Stimulated activated naive CD8-positive, alpha-beta T cell treated with anti-CD3 and anti-CD28 coated beads, Interleukin-15, Interleukin-2, amounts not matched to agents 100 ng/mL and 50 ng/mL, for 24 hours (primary cell): ENCODE results near the gene MAP1B.
"Not testable (repeated sequence)": the region's sequence is repeated elsewhere in the genome, so short reads cannot be mapped to it uniquely, and the experiment has no call there.

Experiments used
- H3K27ac Mint-ChIP-seq: one replicate; pipeline ENCODE4 v1.8.0; 2021; ENCODE audit warnings: mild to moderate bottlenecking, mixed read lengths
- H3K27me3 Mint-ChIP-seq: one replicate; pipeline ENCODE4 v1.8.0; 2021; ENCODE audit warnings: mixed read lengths
- H3K36me3 Mint-ChIP-seq: one replicate; pipeline ENCODE4 v1.8.0; 2021; ENCODE audit warnings: low read depth, mixed read lengths
- H3K4me1 Mint-ChIP-seq: one replicate; pipeline ENCODE4 v1.8.0; 2021; ENCODE audit warnings: low read depth, mixed read lengths
- H3K4me3 Mint-ChIP-seq: one replicate; pipeline ENCODE4 v1.8.0; 2021; ENCODE audit warnings: mild to moderate bottlenecking, mixed read lengths
- H3K9me3 Mint-ChIP-seq: one replicate; pipeline ENCODE4 v1.8.0; 2021; ENCODE audit warnings: mixed read lengths

Gene MAP1B

GRCh38 chr5:72082048-72082447, 25.2 kb upstream of the MAP1B start:
- no peak overlapping the region for H3K4me3 Mint-ChIP-seq
- peaks cover 62% of the 10 kb centered on the region for H3K27me3 Mint-ChIP-seq
- no peaks in the 10 kb centered on the region for H3K36me3 Mint-ChIP-seq
- no peak overlapping the region for H3K27ac Mint-ChIP-seq
- H3K9me3 Mint-ChIP-seq = no peaks in the 10 kb centered on the region
- H3K4me1 Mint-ChIP-seq = no peaks in the 10 kb centered on the region

DNA sequence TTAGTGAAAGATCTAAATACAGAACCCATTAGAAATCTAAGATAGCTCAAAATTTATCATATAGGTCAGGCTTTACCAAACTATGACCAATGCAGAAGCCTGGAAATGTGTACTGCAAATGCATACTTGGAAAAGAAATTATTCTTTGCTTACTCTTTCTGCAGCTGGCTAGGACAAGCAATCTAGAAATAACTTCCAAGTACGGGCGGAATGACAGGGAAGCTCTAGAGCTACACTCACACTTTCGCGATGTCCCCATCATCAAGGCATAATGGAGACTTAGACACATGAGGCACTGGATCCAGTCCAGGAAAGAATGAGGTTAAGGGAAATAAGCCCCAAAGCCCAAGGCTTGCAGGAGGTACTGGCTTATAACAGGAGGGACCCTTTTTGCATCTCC, 22.4 kb upstream of the MAP1B start:
- Mint-ChIP-seq H3K4me1 (no peaks in the 10 kb centered on the region), H3K27ac (no peak overlapping the region), H3K36me3 (no peaks in the 10 kb centered on the region), H3K4me3 (no peak overlapping the region), H3K9me3 (no peaks in the 10 kb centered on the region), H3K27me3 (peaks cover 46% of the 10 kb centered on the region)

DNA sequence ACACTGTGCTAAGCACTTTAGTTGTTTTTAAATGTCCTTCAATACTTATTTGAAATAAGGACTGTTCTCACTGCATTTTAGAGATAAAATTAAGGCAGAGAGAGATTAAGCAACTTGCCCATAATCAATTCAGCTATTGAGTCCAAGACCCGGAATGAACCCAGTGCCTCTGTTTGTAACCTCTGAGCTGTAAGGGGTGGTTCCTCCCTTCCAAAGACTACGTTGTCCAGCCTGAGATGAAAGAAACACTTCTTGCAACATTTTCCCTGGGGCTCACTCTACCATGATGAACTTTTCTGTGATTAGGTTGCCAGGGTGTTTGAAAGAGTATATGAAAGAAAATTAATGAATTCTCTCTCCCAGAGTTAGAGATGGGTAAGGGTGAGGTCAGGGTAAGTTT, 22.0 kb upstream of the MAP1B start:
- no peak overlapping the region for H3K27ac Mint-ChIP-seq
- H3K27me3 Mint-ChIP-seq = peaks cover 47% of the 10 kb centered on the region
- no peaks in the 10 kb centered on the region for H3K9me3 Mint-ChIP-seq
- no peak overlapping the region for H3K4me3 Mint-ChIP-seq
- H3K36me3 Mint-ChIP-seq = no peaks in the 10 kb centered on the region
- H3K4me1 Mint-ChIP-seq = no peaks in the 10 kb centered on the region

- not testable (repeated sequence) for H3K9me3 Mint-ChIP-seq, H3K36me3 Mint-ChIP-seq, H3K27ac Mint-ChIP-seq, H3K4me1 Mint-ChIP-seq, H3K4me3 Mint-ChIP-seq
- peaks cover 30% of the 10 kb centered on the region for H3K27me3 Mint-ChIP-seq
Observed at GRCh38 chr5:72089713-72090112, 17.6 kb upstream of the MAP1B start.

GRCh38 chr5:72092074-72092473, 15.2 kb upstream of the MAP1B start:
- Mint-ChIP-seq H3K4me3 (no peak overlapping the region), H3K4me1 (peaks cover 3% of the 10 kb centered on the region), H3K9me3 (no peaks in the 10 kb centered on the region), H3K27me3 (peaks cover 40% of the 10 kb centered on the region), H3K27ac (no peak overlapping the region), H3K36me3 (no peaks in the 10 kb centered on the region)

DNA sequence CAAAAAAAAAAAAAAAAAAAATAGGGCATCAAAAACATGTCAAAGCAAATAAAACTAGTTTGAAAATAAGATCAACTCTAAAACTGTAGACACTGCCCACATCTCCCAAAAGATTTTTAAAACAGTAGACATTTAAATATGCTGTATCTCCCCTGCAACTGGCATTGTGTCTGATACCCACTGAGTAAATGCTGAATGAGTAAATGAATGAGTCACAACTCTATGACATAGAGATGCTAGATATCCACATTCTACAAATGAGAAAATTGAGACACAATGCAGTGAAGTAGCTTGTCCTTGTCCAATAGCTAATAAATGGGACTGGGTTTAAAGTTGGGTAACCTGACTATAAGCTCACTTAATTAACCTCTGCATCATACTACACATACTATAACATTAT, 14.1 kb upstream of the MAP1B start:
- Mint-ChIP-seq H3K36me3 (no peaks in the 10 kb centered on the region), H3K4me1 (peaks cover 3% of the 10 kb centered on the region), H3K4me3 (no peak overlapping the region), H3K27ac (no peak overlapping the region), H3K9me3 (no peaks in the 10 kb centered on the region), H3K27me3 (peaks cover 46% of the 10 kb centered on the region)

- H3K4me1 Mint-ChIP-seq = peaks cover 3% of the 10 kb centered on the region
- peaks cover 52% of the 10 kb centered on the region for H3K27me3 Mint-ChIP-seq
- no peaks in the 10 kb centered on the region for H3K36me3 Mint-ChIP-seq
- no peak overlapping the region for H3K27ac Mint-ChIP-seq
- H3K4me3 Mint-ChIP-seq = no peak overlapping the region
- no peaks in the 10 kb centered on the region for H3K9me3 Mint-ChIP-seq
Observed at GRCh38 chr5:72093824-72094223, 13.5 kb upstream of the MAP1B start.

- no peaks in the 10 kb centered on the region for H3K9me3 Mint-ChIP-seq
- peaks cover 3% of the 10 kb centered on the region for H3K4me1 Mint-ChIP-seq
- no peak overlapping the region for H3K4me3 Mint-ChIP-seq
- H3K27ac Mint-ChIP-seq = no peak overlapping the region
- H3K36me3 Mint-ChIP-seq = no peaks in the 10 kb centered on the region
- H3K27me3 Mint-ChIP-seq = peaks cover 64% of the 10 kb centered on the region
Observed at GRCh38 chr5:72096602-72097188, 10.6 kb upstream of the MAP1B start.

DNA sequence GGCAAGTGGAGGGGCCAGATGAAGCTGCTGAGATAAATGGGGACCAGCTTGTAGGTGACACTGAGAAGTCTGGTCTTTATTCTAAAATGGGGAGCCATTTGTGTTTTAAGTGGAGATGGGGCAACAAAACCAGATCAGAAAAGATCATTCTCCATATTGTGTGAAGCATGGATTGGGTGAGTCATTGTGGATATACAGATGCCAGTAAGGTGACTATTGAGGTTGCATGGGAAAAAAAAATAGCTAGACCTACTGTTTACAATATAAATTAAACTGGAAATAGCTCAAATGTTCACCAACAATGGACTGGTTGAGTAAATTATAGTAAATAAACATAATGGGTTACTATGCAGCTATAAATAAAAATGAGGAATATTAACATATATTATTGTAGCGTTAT, 5.4 kb upstream of the MAP1B start:
- Mint-ChIP-seq H3K27me3 (peaks cover 79% of the 10 kb centered on the region), H3K9me3 (peaks cover 4% of the 10 kb centered on the region), H3K4me3 (no peak overlapping the region), H3K36me3 (no peaks in the 10 kb centered on the region), H3K27ac (no peak overlapping the region), H3K4me1 (peaks cover 2% of the 10 kb centered on the region)

DNA sequence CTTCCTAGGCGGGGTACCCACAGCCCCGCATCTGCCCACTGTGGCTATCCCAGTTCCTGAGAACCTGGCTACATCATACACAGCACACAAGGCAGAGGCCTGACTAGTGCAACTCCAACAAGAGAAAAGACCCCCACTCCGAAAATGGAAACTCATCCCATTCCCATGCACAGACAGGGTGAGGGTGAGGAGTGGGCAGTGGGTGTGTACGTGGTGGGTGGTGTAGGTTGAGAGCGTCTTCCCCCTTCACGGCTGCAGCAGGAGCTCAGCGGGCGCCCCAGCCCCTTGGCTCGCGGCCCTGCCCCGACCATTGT, 501 bp upstream of the MAP1B start:
- H3K4me3 Mint-ChIP-seq = peak overlapping the region; percentile 47
- peaks cover 82% of the 10 kb centered on the region for H3K27me3 Mint-ChIP-seq
- peaks cover 14% of the 10 kb centered on the region for H3K4me1 Mint-ChIP-seq
- H3K36me3 Mint-ChIP-seq = no peaks in the 10 kb centered on the region
- no peak overlapping the region for H3K27ac Mint-ChIP-seq
- peaks cover 4% of the 10 kb centered on the region for H3K9me3 Mint-ChIP-seq

GRCh38 chr5:72107901-72108201, 576 bp downstream of the MAP1B start:
- H3K36me3 Mint-ChIP-seq = no peaks in the 10 kb centered on the region
- H3K4me3 Mint-ChIP-seq = peak overlapping the region; percentile 57
- no peak overlapping the region for H3K27ac Mint-ChIP-seq
- peaks cover 4% of the 10 kb centered on the region for H3K9me3 Mint-ChIP-seq
- H3K27me3 Mint-ChIP-seq = peaks cover 87% of the 10 kb centered on the region
- peaks cover 14% of the 10 kb centered on the region for H3K4me1 Mint-ChIP-seq

DNA sequence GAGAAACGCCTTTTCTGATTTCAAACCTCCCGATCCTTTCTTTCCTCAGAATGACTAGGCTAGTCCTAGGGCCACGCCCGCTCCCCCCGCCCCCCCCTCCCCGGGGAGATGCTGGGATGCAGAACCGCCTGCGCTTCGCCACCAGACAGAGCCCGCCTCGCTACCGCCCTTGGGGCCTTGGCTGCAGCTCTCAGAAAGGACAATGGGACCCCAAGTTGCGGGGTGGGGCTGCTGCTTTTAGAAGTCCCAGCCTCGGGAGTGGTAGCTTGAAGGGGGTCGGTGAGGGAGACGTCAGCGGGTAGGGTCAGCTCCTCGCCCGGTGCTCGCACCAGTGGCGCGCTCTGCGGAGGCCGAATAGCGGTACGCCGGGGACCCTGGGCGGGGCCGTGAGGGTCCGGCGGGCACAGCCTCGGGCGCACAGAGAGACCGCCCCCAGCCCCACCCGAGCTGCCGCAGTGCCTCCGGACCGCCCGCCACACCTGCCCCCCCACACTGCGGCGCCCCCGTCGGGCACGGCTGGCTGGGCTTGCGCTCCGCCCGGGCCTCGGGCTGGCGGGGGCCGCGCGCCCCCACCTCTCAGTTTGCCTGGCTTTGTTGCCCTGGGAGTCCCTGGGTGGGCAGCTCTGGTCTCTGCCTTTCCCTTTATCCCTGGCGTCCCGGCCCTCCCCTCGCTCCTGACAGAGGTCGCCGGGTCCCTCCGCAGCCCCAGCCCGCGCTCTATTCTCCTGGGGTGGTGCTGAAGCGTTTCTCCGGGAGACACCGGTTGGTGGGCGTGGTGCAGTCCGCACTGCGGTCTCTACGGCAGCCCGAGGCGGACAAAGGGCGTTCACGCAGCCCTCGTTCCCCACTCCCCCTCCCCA, 1.2 kb downstream of the MAP1B start:
- H3K4me3 Mint-ChIP-seq = peak overlapping the region; percentile 57
- peaks cover 86% of the 10 kb centered on the region for H3K27me3 Mint-ChIP-seq
- H3K27ac Mint-ChIP-seq = no peak overlapping the region
- peaks cover 14% of the 10 kb centered on the region for H3K4me1 Mint-ChIP-seq
- no peaks in the 10 kb centered on the region for H3K36me3 Mint-ChIP-seq
- peaks cover 4% of the 10 kb centered on the region for H3K9me3 Mint-ChIP-seq

- Mint-ChIP-seq H3K4me3 (peak overlapping the region; percentile 52), H3K27ac (no peak overlapping the region), H3K27me3 (peaks cover 87% of the 10 kb centered on the region), H3K9me3 (peaks cover 4% of the 10 kb centered on the region), H3K36me3 (no peaks in the 10 kb centered on the region), H3K4me1 (peaks cover 14% of the 10 kb centered on the region)
Observed at GRCh38 chr5:72109062-72109411, 1.8 kb downstream of the MAP1B start.

DNA sequence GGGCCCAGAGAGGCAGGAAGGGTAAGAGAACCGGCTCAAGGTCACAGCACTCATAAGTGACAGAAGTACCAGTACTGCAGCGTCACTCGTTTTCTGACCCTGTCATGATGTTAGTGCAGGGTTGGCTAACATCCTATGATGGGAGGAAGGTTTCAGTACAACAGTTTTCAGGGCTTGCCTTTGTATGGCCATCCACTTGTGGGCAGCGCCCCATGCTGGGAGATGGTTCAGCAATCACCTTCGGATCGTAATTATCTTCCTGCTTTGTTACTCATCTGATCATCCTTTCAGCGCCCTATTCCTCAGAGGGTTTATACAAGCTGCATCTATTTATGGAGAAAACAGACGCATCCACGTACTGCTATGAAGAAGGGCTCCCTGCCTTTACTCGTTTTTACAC, 2.4 kb downstream of the MAP1B start:
- Mint-ChIP-seq H3K27me3 (peaks cover 83% of the 10 kb centered on the region), H3K36me3 (no peaks in the 10 kb centered on the region), H3K4me1 (peaks cover 14% of the 10 kb centered on the region), H3K27ac (no peak overlapping the region), H3K4me3 (no peak overlapping the region), H3K9me3 (no peaks in the 10 kb centered on the region)

GRCh38 chr5:72110394-72111013, 3.2 kb downstream of the MAP1B start:
- Mint-ChIP-seq H3K4me3 (no peak overlapping the region), H3K36me3 (no peaks in the 10 kb centered on the region), H3K27me3 (peaks cover 83% of the 10 kb centered on the region), H3K4me1 (peaks cover 14% of the 10 kb centered on the region), H3K27ac (no peak overlapping the region), H3K9me3 (no peaks in the 10 kb centered on the region)

GRCh38 chr5:72112389-72112788, 5.1 kb downstream of the MAP1B start:
- Mint-ChIP-seq H3K27ac (no peak overlapping the region), H3K36me3 (no peaks in the 10 kb centered on the region), H3K4me1 (peaks cover 9% of the 10 kb centered on the region), H3K27me3 (peaks cover 86% of the 10 kb centered on the region), H3K4me3 (no peak overlapping the region), H3K9me3 (no peaks in the 10 kb centered on the region)
